Measurements from ENCODE around the gene C9orf78.
A peak's percentile ranks its signal among the peaks of the same experiment; 100 is the strongest.

DNA sequence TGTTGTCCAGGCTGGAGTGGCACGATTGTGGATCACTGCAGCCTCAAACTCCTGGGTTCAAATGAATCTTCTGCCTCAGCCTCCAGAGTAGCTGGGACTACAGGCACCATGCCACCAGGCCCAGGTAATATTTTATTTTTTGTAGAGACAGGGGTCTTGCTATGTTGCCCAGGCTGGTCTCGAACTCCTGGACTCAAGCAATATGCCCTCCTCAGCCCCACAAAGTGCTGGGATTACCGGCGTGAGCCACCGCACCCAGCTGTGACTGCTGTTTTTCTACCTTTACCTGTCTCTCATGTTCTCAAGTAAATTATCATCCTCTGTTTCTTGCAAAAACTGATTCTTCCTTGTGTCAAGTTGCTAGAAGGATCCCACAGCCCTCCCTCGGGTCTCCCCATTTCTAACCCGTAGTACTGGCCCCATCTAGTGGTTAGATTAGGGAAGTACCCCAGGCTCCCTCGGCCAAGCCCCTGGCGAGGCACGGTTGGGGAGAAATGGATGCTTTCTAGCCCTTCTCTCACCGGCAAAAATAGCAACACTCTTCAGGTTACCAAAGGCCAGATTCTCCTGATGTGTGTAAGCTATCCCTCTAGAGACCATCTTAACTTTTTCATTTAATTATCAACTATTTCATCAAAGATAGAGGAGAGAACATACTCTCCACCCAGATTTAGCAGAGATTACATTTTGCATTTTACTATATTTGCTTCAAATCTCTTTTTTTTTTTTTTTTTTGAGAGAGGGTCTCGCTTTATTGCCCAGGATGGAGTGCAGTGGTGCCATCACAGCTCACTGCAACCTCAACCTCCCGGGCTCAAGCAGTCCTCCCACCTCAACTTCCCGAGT, 51.3 kb downstream of the C9orf78 start:
- TF ChIP-seq POLR2A (IDR thresholded peaks at IDR 0.05): no peak
- TF ChIP-seq, protein P1, sequence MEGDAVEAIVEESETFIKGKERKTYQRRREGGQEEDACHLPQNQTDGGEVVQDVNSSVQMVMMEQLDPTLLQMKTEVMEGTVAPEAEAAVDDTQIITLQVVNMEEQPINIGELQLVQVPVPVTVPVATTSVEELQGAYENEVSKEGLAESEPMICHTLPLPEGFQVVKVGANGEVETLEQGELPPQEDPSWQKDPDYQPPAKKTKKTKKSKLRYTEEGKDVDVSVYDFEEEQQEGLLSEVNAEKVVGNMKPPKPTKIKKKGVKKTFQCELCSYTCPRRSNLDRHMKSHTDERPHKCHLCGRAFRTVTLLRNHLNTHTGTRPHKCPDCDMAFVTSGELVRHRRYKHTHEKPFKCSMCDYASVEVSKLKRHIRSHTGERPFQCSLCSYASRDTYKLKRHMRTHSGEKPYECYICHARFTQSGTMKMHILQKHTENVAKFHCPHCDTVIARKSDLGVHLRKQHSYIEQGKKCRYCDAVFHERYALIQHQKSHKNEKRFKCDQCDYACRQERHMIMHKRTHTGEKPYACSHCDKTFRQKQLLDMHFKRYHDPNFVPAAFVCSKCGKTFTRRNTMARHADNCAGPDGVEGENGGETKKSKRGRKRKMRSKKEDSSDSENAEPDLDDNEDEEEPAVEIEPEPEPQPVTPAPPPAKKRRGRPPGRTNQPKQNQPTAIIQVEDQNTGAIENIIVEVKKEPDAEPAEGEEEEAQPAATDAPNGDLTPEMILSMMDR (IDR thresholded peaks at IDR 0.05): peak; percentile 82 to 92 (median 86)
- TF ChIP-seq POLR2AphosphoS5 (IDR thresholded peaks at IDR 0.05): peak; percentile 71
